ENCODE data around the gene SLC12A3.

SLC12A3 gene

DNA sequence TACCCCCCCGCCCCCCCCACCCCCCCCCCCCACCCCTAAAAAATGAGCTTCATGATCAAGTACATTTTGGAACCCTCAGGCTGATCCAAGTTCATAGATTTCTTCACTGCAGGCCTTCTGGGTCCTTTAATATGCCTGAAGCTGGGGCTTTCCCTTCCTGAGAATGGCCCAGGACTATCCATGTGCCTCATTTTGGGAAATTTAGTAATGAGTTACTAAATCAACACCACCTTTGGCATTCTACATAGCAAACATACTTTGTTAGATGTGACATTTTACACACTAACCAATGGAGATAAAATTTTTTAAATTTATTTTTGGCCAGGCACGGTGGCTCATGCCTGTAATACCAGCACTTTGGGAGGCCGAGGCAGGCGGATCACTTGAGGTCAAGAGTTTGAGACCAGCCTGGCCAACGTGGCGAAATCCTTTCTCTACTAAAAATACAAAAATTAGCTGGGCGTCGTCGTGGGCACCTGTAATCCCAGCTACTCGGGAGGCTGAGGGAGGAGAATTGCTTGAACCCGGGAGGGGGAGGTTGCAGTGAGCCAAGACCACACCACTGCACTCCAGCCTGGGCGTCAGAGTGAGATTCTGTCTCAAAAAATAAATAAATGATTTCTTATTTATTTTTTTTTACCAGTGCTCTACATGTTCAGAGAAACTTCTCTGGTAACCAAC is 81.0 kb downstream of the SLC12A3 start:
- DNase-seq: no peak

DNA sequence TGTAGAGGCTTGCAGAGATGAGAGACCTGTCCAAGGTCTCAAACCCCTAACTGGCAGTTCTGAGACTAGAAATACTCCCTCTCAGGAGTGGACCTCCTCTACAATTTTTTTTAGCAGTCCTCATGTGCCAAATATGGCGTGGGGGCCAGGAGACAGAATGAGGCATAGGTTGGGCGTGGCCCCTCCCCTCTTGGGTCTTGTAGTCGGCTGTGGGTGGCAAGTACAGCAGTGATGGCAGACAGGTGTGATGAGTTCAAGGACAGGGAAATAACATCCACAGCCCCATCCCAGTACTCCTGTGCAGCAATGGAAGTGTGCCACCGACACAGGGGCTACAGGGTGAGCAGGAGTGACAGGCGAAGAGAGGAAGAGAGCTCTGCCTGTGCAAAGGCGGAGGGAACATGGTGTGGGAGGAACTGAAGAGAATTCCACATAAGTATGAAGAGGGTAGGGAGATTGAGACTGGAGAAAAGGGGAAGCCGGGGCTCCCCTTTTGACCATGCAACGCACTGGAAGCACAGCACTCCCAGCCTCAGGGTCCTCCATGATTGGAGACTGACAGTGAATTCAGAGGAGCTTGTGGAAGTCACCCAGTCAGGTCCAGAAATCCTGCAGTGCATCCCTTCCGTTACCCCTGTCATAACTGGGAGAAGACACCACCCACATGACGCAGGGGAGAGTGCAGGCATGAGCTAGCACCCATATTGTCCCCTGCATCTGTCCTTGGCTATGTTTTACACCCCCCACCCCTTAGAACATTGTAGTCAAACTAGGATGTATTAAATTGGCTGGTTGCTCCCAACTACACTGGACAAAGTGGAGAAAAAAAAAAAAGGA is 82.0 kb downstream of the SLC12A3 start:
- no peak for DNase-seq

DNA sequence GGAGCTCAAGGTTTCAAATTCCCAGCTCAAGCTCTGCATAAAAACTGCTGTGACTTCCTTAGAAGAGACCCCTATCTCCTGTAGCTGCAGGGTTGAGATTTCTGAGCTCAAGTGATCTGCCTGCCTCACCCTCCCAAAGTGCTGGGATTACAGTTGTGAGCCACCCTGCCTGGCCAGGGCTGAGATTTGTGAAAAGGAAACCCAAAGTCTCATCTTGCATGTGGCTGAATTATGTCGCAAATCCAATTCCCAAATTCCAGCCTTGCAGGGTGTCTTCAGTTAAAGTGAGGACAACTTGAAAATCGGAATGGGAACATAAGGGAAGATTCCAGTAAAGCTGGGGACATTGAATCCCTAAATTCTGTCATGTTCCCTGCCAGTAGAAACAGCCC is 82.6 kb downstream of the SLC12A3 start:
- DNase-seq: no peak

DNA sequence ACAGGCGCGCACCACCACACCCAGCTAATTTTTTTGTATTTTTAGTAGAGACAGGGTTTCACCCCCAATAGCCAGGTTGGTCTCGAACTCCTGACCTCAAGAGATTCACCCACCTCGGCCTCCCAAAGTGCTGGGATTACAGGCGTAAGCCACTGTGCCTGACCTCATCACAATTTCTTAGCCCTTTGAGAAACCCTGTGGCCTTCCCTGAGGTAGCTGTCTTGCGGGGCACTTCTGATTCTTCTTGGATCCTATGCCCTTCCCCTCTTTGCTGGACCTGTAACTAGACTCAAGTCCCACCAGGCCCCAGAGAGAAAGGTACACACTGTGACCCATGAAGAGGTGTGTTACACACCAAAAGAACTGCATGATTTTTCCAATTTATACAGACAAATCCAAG is 83.2 kb downstream of the SLC12A3 start:
- no peak for DNase-seq

DNA sequence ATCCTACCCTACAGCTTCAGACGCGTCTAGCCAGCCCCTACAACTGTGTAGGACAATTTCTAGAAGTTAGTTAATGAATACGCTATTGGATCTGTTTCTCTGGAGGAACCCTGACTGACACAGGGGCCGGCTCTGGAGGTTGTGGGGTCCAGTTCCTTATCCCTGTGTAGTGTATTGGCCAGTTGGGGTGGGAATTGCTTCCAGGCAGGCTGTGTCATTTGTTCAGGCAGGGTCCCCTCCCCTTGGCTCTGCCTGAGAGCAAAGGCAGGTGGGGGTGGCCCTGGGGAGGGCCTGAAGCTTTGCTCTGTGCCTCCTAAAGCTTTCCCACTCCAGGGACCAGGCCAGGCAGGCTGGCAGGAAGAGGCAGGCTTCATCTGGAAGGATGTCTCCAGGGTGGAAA is 85.0 kb downstream of the SLC12A3 start:
- no peak for DNase-seq

DNA sequence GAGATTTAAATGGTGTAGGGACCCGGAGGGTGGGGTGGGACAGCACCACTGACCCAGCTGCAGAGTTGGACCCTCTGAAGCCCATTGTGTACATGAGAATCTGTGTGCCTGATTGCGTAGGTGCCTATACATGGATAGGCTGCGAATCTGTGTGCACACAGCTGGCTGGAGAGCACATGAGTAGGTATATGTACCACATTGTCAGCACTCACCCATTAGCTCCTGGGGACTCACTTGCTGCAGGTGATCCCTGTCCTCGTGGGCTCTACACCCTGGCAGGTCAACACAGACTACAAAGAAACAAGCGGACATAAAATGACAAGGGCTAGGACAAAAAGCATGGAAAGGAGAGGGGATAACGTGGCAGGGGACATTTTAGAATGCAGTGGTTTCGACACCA is 85.4 kb downstream of the SLC12A3 start:
- DNase-seq: no peak

DNA sequence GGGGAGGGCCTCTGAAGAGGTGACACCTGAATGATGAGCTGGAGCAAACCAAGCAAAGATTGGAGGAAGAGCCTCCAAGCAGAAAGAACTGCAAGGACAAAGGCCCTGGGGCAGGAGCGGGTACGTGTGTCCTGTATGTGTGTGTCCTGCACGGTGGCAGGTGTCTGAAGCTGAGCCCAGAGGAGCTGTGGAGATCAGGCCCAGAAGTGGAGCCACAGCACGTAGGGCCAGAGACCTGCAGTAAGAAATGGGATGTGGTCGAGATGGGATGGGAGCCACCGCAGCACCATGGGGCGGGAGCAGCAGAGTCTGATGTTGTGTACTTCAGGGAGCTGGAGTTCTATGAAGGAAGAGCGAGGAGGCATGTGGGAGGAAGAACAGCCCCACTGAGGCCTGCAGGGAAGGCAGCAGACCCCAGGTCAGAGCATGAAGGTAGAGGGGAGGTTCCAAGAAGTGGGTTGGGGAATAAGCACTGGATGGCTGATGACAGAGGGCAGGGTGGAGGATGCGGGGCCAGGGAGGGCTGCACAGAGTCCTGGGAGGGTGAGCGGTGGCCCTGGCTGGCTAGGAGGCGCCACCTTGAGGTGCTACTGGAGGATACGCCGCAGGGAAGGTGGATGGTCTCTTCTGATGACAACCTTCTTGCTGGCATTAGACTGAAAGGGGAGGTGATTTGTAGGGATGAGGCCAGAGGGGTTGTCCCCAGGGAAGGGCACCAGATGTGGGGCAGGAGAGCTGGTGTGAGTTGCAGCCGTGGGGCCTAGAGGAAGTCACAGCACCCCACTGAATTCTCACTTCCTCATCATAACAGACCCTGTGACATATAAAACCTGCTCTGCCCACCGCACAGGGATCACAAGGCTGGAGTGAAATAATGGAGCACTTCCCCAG is 86.1 kb downstream of the SLC12A3 start:
- peak; percentile 54 for DNase-seq

DNA sequence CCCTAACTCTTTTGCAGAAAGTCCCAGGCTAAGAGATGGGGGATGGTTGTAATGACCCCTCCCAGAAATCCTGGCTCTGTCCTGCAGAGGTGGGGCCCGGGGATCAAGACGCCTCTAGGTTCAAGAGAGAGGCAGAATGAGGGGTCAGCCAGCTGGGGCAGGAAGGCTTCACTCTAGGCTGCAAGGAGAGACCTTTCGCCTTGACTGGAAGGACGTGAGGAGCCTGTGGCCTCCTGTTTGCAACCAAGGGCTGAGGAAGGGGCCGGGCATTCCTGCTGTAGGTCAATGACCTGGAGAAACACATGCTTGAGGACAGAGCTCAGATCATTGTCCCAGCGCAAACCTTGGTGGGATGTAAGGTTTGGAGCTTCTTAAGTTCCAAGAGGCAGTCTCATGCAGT is 88.0 kb downstream of the SLC12A3 start:
- DNase-seq: no peak

DNA sequence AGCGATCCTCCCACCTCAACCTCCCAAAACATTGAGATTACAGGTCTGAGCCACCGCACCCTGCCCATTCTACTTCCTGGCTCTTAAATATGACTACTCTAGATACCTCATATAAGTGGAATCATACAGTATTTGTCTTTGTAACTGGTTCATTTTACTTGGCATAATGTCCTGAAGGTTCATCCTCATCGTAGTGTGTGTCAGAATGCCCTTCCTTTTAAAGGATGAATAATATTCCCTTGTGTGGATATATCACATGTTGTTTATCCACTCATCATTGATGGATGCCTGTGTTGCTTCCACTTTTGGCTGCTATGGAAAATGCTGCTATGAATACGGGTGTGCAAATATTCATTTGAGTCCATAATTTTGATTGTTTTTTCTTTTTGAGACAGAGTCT is 91.1 kb downstream of the SLC12A3 start:
- DNase-seq: no peak

DNA sequence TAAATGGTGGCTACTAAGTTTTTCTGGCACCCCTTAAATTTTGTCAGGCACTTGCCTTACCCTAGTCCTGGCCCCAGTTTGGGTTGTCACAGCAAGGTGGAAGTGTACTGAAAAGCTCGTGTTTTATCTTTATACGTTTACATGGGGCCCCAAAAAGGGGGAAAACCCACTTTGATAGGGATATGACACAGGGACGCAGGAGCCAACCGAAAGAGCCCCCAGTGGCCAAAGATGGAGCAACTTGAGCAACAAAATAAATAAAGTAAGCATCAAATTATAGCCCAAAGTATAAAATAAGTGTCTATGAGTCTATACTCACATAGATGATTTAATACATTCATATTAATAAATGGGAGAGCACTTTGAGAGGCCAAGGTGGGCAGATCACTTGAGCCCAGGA is 91.7 kb downstream of the SLC12A3 start:
- no peak for DNase-seq

DNA sequence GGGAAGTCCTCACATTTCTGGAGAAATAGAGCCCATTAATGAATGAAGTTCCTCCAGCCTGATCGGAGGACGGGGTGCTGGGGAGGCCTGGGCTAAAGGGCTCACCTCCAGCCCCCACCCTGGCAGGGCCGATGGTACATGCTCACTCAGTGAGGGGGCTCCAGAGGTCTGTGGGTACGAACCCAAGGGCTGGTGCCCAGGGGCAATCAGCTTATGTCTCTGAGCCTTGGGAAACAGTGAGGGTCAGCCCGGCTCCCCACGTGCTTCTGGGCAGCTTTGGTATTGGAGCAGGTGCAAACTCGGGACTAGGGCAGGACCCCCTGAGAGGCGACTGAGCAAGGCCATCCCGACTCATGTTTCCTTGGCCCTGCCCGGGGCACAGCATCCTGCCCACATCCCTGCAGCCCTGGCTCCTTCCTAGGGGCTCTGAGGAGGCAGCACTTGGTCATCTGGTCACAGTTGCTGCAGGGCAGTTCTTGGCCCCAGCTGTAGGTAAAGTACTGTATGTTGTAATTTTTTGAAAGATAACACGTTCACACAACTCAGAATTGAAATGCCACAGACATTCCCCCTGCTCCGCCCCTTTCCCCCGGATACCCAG is 95.8 kb downstream of the SLC12A3 start:
- DNase-seq: no peak

DNA sequence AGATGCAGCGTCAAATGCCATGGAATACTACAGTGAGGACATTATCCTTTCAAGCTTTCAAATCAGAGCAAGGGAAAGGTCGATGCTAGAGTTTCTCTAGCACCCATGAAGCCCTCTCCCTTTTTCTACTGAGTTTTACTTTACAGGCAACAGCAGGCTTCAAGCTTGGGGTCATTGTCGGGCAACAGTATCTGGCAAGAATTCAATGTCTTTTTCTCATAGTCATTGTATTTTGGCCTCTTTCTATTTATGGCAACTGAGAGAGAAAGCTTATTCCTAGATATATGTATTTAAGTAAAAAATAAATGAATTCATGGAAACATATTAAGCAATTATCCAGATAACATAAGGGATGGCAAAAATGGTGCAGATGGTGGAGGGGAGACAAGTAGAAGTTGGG is 96.4 kb downstream of the SLC12A3 start:
- no peak for DNase-seq

DNA sequence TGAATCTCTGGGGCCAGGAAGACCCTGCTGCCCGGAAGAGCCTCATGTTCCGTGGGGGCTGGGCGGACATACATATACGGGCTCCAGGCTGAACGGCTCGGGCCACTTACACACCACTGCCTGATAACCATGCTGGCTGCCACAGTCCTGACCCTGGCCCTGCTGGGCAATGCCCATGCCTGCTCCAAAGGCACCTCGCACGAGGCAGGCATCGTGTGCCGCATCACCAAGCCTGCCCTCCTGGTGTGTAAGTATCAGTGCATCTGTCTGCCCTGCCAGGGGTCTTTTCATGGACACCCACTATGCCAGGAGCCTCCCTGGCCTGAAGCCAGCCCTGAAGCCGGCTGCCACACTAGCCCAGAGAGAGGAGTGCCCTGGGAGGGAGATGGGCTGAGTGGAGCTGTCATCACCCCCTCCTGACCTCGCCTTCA is 96.9 kb downstream of the SLC12A3 start, which contains the start of gene CETP:
CETP (plus strand) TSS at position 100 of the 431 bp plus-strand sequence; CDS start at position 130, 30 bp downstream.
- no peak for DNase-seq

DNA sequence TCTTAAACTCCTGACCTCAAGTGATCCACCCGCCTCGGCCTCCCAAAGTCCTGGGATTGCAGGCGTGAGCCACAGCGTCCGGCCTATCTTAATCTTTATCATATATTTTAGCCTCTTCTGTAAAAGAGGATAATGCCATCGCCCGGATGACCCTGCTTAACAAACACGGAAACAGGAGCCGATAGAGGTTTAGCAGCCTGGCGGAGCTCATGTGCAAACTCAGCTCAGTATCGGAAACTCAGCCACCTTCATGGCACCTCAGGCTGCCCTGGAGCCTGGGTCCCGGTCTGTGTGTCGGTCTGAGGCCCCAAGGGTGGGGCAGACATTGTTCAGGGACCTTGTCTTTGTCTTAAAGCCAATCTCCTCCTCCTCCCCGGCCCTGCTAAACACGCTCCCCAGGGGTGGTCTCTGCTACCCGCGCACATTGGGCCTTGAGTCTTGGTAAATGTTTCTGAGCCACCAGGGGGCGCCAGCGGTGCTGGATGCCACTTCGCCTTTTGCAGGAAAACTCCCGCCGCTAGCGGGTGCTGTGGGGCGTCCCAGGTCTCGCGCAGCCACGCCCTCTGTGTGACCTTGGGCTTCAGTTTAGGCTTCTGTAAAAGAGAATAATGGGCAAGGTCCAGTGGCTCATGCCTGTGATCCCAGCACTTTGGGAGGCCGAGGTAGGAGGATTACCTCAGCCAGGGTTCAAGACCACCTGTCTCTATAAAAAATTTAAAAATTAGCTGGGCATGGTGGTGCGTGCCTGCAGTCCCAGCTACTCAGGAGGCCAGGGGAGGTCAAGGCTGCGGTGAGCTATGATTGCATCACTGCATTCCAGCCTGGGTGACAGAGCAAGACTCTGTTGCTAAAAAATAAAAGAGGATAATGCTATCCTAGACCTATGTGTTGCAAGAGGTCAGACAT is 99.5 kb downstream of the SLC12A3 start:
- peak; percentile 93 for DNase-seq

Data from CD4-positive, alpha-beta T cell treated with Interleukin-17A for 1 hour (primary cell).